ENCODE measurements around the gene FIBP.

FIBP gene

GRCh38 chr11:65870706-65871681, 17.3 kb downstream of the FIBP start:
- DNase-seq (ENCODE audit: low read depth in 3 of 3) = no peak

GRCh38 chr11:65870307-65870658, 18.0 kb downstream of the FIBP start:
- DNase-seq (ENCODE audit: low read depth in 3 of 3) = no peak

- no peak for DNase-seq (ENCODE audit: low read depth in 3 of 3)
These were observed 18.5 kb downstream of the FIBP start for GRCh38 chr11:65869643-65870306.

GRCh38 chr11:65868907-65869306, 19.4 kb downstream of the FIBP start:
- no peak for DNase-seq (ENCODE audit: low read depth in 3 of 3)

- DNase-seq (ENCODE audit: low read depth in 3 of 3) = no peak
These were observed 20.1 kb downstream of the FIBP start for GRCh38 chr11:65868076-65868667.

DNA sequence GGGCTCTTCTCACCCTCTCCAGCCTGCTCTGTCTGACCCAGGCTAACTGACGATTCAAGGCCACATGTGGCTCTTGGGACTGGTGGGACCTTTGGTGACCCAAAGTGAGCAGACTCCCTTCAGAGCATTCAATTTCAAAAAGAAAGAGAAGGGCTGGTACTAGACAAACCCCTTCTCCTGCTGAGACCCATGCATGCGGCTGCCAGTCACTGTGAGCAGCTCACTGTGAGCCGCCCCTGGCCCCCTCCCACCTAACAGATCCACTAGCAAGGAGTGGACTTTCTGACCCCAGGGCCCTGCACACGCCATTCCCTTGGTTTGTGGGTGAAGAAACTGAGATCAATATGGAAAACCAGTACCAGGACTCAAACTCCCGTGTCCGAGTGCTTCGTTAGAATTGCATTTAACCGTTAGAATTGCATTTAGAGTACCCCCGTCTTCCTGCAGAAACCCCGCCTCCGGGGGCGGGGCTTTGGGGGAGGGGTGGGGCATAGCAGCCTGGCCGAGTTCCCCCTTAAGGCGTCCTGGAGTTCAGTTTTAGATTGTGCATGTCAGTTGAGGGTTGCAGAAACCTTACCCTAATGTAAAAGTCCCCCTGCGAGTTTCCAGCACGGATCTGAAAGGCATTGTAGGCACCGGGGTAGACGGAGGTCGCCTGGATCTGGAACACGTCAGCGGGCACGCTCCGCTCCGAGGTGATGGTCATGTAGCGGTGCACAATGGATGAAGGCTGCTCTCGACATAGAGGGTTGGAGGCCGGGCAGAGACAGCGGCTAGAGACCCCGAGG, 20.8 kb downstream of the FIBP start:
- no peak for DNase-seq (ENCODE audit: low read depth in 3 of 3)

GRCh38 chr11:65866509-65867283, 21.6 kb downstream of the FIBP start:
- DNase-seq (ENCODE audit: low read depth in 3 of 3) = no peak

- no peak for DNase-seq (ENCODE audit: low read depth in 3 of 3)
These were observed 22.6 kb downstream of the FIBP start for GRCh38 chr11:65865550-65866172.

GRCh38 chr11:65864706-65865471, 23.4 kb downstream of the FIBP start:
- DNase-seq (ENCODE audit: low read depth in 3 of 3) = no peak

GRCh38 chr11:65863889-65864705, 24.2 kb downstream of the FIBP start:
- no peak for DNase-seq (ENCODE audit: low read depth in 3 of 3)

DNA sequence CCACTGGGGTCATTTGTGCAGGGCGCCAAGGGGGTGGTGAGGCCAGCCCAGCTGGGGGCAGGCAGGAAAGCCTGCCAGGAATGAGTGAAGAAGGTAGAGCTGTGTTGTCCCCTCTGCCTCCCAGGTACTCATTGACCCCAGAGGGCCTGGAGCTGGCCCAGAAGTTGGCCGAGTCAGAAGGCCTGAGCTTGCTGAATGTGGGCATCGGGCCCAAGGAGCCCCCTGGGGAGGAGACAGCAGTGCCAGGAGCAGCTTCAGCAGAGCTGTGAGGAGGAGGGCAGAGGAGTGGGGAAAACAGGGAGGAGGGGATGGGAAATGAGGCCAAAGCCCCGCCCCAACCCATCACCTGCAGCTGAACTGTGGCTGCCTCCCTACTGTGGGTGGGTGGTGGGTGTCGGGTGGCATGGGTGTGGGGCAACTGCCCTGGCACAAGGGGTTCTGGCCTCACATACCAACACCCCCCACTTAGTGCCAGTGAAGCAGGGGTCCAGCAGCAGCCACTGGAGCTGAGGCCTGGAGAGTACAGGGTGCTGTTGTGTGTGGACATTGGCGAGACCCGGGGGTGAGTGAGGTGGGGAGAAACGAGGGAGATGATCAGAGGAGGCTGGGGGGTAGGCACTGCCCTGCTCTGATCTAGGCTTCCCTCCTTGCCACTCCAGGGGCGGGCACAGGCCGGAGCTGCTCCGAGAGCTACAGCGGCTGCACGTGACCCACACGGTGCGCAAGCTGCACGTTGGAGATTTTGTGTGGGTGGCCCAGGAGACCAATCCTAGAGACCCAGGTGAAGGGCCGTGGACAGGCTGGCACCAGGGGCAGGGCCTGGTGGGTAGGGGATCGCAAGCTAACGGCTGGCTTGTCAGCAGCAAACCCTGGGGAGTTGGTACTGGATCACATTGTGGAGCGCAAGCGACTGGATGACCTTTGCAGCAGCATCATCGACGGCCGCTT, 25.1 kb downstream of the FIBP start:
- no peak for DNase-seq (ENCODE audit: low read depth in 3 of 3)

GRCh38 chr11:65862191-65862735, 26.0 kb downstream of the FIBP start:
- no peak for DNase-seq (ENCODE audit: low read depth in 3 of 3)

- DNase-seq (ENCODE audit: low read depth in 3 of 3) = no peak
These were observed 26.6 kb downstream of the FIBP start for GRCh38 chr11:65861533-65862183.

DNA sequence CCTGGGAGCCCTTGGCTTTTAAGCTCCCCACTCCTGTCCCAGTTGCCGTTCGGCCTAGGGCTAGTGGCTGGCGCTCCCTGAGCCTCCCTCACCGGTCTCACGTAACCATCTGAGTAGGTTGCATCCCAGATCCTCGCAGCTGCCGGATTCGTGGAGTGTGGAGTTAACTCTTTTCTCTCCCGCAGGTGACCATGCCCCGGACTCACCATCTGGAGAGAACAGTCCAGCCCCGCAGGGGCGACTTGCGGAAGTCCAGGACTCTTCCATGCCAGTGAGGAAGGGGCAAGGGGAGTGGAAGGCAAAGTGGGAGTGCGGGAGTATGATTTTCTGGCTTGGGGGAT, 27.1 kb downstream of the FIBP start:
- no peak for DNase-seq (ENCODE audit: low read depth in 3 of 3)

DNA sequence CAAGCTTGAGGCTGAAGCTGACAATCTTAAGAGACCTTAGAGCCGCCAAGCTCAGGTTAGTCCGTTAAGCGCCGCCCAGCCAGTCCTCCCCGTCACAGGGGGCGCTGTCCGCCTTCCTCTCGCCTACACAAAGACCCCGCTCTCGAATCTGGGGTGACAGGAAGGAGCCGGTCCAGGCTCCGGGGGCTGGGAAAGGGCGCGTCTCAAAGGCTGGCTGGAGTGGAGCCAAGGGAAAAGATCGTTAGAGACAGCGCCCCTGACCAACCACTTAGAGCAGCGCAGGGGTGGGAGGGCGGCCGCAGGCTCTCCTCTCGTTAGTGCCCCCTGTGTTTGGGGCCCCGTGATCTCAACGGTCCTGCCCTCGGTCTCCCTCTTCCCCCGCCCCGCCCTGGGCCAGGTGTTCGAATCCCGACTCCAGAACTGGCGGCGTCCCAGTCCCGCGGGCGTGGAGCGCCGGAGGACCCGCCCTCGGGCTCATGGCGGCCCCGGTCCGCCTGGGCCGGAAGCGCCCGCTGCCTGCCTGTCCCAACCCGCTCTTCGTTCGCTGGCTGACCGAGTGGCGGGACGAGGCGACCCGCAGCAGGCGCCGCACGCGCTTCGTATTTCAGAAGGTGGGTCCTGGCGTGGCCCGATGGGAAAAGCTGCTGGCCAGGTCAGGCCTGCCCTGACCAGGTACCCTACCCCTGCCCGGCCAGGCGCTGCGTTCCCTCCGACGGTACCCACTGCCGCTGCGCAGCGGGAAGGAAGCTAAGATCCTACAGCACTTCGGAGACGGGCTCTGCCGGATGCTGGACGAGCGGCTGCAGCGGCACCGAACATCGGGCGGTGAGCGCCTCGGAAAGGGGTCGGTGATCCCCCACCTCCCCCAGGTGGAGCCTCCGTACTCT, 27.8 kb downstream of the FIBP start, which contains the start of gene MUS81:
MUS81 (plus strand) TSS at position 156 of the 887 bp plus-strand sequence; CDS start at position 477, 321 bp downstream.
- peak; percentile 89 to 93 (median 92) for DNase-seq (ENCODE audit: low read depth in 3 of 3)

DNA sequence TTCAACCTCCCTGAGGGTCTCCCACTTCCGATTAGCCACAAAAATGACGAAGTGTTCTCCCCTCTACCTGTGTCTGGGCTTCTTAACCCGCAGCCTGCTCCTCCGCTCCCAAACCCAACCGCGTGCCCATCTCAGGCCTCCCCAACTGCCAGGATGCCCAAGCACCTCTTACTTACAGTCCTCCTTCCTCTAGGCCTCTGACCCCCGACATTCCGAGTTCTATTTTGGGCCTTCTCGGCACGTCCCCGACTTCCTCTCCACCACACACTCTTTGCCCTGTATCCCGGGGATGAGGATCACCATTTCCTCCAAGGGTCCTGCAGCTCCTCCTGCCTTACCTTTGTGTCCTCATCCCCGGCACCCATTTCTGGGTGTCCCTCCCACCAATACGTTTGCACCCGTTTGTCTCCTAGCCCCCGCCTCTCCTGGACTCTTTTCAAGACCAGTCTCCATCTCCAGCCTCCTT, 28.4 kb downstream of the FIBP start:
- no peak for DNase-seq (ENCODE audit: low read depth in 3 of 3)
